DOHH2 (cell line): ENCODE results near the gene XPA.

Experiments used
- H3F3A ChIP-seq: fragments of 200-600 bp; sonication (generic), shearing (Covaris generic); 2 replicates; pipeline ENCODE4 v1.6.0; 2016; ENCODE audit warnings: antibody characterized with exemption, mild to moderate bottlenecking; ENCODE audit not compliant: control insufficient read depth, insufficient read depth
- H3K27ac ChIP-seq: fragments of 200-600 bp; sonication (generic); 2 replicates; pipeline ENCODE4 v1.5.1; 2014; ENCODE audit warnings: low read depth, mild to moderate bottlenecking, low read length, moderate library complexity
- H3K27me3 ChIP-seq: fragments of 200-600 bp; sonication (generic); 2 replicates; pipeline ENCODE4 v1.6.1; 2014; ENCODE audit warnings: mild to moderate bottlenecking, low read length, mixed read lengths; ENCODE audit not compliant: control insufficient read depth
- H3K36me3 ChIP-seq: fragments of 200-600 bp; sonication (generic); 2 replicates; pipeline ENCODE4 v1.6.1; 2014; ENCODE audit warnings: mild to moderate bottlenecking, low read length, moderate library complexity, mixed read lengths; ENCODE audit not compliant: control insufficient read depth
- H3K4me1 ChIP-seq: fragments of 200-600 bp; sonication (generic); 2 replicates; pipeline ENCODE4 v1.6.1; 2014; ENCODE audit warnings: mild to moderate bottlenecking, low read length, mixed read lengths; ENCODE audit not compliant: control insufficient read depth
- H3K4me2 ChIP-seq: fragments of 200-600 bp; sonication (generic); 2 replicates; pipeline ENCODE4 v1.6.0; 2014; ENCODE audit warnings: mild to moderate bottlenecking, low read length, moderate library complexity
- H3K4me3 ChIP-seq: fragments of 200-600 bp; sonication (generic); 2 replicates; pipeline ENCODE4 v1.5.1; 2014; ENCODE audit warnings: mild to moderate bottlenecking, low read length, mixed read lengths
- H3K79me2 ChIP-seq: fragments of 200-600 bp; sonication (generic); 2 replicates; pipeline ENCODE4 v1.6.1; 2014; ENCODE audit warnings: mild to moderate bottlenecking, low read length, mixed read lengths; ENCODE audit not compliant: control insufficient read depth
- H3K9me2 ChIP-seq: fragments of 200-600 bp; sonication (generic); replicated peaks from 2 replicates; pipeline ENCODE4 v1.6.1; 2014; ENCODE audit warnings: mild to moderate bottlenecking, low read length, mixed read lengths; ENCODE audit not compliant: control insufficient read depth
- H3K9me3 ChIP-seq: fragments of 200-600 bp; sonication (generic); 2 replicates; pipeline ENCODE4 v1.6.1; 2014; ENCODE audit warnings: antibody characterized with exemption, low read length, mixed read lengths; ENCODE audit not compliant: control insufficient read depth, insufficient read depth
- H4K20me1 ChIP-seq: fragments of 200-600 bp; sonication (generic); 2 replicates; pipeline ENCODE4 v1.6.0; 2014; ENCODE audit warnings: low read depth, mild to moderate bottlenecking, antibody characterized with exemption, low read length, moderate library complexity; ENCODE audit not compliant: control insufficient read depth, insufficient read depth
- EZH2phosphoT487 ChIP-seq: fragments of 200-600 bp; sonication (generic); IDR thresholded peaks from 2 replicates; pipeline ENCODE4 v1.6.1; 2017; ENCODE audit warnings: borderline replicate concordance, mild to moderate bottlenecking, antibody characterized with exemption, low read length, moderate library complexity, mixed read lengths
- TF ChIP-seq, protein P1 (sequence below): fragments of 200-600 bp; sonication (generic); IDR thresholded peaks from one replicate; pipeline ENCODE4 v1.5.1; 2014; ENCODE audit warnings: antibody characterized with exemption, mild to moderate bottlenecking, low read depth, low read length; ENCODE audit not compliant: poor library complexity, severe bottlenecking

Gene XPA

DNA sequence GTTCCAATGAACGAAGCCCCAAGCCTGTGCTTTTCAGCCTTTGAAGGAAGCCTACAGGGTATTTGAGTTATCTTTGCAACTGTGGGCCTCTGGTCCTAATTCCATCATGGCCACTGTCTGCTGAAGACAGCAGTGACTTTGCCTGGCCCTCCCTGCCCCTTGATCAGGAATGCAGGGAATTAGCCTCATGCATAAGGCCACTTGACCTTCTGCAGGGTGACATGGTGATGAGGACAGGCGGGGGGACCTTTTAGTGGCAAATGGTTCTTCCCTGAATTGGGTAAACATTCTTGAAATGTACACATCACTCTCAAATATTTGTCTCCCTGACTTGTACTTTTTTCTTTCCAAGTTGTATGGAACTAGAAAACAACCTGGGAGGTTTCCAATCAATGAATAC lies 25.2 kb upstream of the XPA start:
- no peaks in the 10 kb centered on the region for H4K20me1 ChIP-seq
- H3K36me3 ChIP-seq, result no peaks in the 10 kb centered on the region
- H3K4me2 ChIP-seq, result no peak overlapping the region
- H3K9me3 ChIP-seq, result no peaks in the 10 kb centered on the region
- no peaks in the 10 kb centered on the region for H3K4me1 ChIP-seq
- no peak overlapping the region for H3K27ac ChIP-seq
- TF ChIP-seq EZH2phosphoT487, result no peak
- TF ChIP-seq, protein P1, sequence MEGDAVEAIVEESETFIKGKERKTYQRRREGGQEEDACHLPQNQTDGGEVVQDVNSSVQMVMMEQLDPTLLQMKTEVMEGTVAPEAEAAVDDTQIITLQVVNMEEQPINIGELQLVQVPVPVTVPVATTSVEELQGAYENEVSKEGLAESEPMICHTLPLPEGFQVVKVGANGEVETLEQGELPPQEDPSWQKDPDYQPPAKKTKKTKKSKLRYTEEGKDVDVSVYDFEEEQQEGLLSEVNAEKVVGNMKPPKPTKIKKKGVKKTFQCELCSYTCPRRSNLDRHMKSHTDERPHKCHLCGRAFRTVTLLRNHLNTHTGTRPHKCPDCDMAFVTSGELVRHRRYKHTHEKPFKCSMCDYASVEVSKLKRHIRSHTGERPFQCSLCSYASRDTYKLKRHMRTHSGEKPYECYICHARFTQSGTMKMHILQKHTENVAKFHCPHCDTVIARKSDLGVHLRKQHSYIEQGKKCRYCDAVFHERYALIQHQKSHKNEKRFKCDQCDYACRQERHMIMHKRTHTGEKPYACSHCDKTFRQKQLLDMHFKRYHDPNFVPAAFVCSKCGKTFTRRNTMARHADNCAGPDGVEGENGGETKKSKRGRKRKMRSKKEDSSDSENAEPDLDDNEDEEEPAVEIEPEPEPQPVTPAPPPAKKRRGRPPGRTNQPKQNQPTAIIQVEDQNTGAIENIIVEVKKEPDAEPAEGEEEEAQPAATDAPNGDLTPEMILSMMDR, result no peak
- no peaks in the 10 kb centered on the region for H3K9me2 ChIP-seq
- no peaks in the 10 kb centered on the region for H3K79me2 ChIP-seq
- H3F3A ChIP-seq, result no peaks in the 10 kb centered on the region
- H3K4me3 ChIP-seq, result no peak overlapping the region
- H3K27me3 ChIP-seq, result peaks cover 35% of the 10 kb centered on the region

DNA sequence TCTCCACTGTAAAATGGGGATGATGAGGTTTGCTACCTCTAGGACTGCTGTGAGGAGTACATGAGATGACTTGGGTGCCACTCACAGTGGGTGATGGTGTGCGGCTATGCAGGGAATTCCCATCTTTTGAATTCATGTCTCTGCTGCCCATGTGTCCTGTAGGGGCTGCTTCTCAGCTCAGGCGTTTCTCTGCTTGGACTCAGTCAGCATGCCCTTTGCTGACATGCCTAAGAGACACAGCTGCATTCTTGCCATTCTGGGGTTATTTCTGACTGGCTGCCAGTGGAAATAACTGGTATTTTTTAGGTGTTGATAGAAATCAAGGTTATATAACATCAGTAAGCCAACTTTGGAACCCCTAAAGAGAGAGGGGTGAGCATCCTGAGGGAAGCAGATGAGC lies 24.3 kb upstream of the XPA start:
- H3K79me2 ChIP-seq, result no peaks in the 10 kb centered on the region
- H3K4me1 ChIP-seq, result no peaks in the 10 kb centered on the region
- peaks cover 35% of the 10 kb centered on the region for H3K27me3 ChIP-seq
- H3K27ac ChIP-seq, result no peak overlapping the region
- H3K36me3 ChIP-seq, result no peaks in the 10 kb centered on the region
- H4K20me1 ChIP-seq, result no peaks in the 10 kb centered on the region
- H3K4me3 ChIP-seq, result no peak overlapping the region
- no peaks in the 10 kb centered on the region for H3K9me2 ChIP-seq
- TF ChIP-seq, protein P1, result no peak
- no peak for TF ChIP-seq EZH2phosphoT487
- no peaks in the 10 kb centered on the region for H3K9me3 ChIP-seq
- H3F3A ChIP-seq, result no peaks in the 10 kb centered on the region
- H3K4me2 ChIP-seq, result no peak overlapping the region

DNA sequence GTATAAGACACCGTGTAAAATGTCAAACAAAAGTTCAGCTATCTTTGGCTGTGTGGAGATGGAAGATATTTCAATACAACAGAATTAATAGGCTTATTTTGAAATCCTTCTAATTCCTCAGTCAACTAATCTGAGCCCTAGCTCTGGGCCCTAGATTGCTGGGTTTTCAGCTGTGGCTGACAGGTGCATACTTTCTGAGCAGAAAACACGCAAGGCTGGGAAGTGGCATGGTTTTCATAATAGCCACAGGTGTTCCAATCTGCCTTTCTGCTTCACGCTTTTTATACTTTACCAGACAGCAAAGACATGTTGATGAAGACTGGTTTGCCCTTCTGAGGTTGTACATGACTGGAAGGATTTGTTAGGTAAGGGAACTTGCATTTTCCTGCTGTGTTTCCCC lies 20.7 kb upstream of the XPA start:
- H3K36me3 ChIP-seq, result no peaks in the 10 kb centered on the region
- H3K9me2 ChIP-seq, result no peaks in the 10 kb centered on the region
- no peaks in the 10 kb centered on the region for H3K4me1 ChIP-seq
- H3K27ac ChIP-seq, result no peak overlapping the region
- H4K20me1 ChIP-seq, result no peaks in the 10 kb centered on the region
- H3F3A ChIP-seq, result no peaks in the 10 kb centered on the region
- no peak for TF ChIP-seq EZH2phosphoT487
- TF ChIP-seq, protein P1, result no peak
- H3K9me3 ChIP-seq, result no peaks in the 10 kb centered on the region
- peaks cover 28% of the 10 kb centered on the region for H3K27me3 ChIP-seq
- no peak overlapping the region for H3K4me3 ChIP-seq
- no peaks in the 10 kb centered on the region for H3K79me2 ChIP-seq
- no peak overlapping the region for H3K4me2 ChIP-seq

DNA sequence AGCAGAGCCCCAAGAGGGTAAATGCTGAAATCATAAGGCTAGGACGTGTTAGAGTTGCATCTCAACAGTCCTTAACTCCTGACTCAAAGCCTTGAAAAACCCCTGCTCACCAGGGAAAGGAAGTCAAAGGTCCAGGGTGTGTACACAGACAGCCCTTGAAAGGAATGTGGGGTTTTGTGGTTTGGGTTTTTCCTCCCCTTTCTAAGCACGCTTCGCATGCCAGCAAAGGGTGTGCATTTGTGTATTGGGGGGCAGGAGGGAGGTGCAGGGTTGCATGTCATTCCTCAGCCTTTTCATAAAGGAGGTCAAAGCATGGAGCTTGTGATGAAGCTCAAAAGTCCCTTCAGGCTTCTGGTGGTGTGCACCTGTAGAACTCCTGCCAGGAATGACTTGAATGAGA lies 17.3 kb upstream of the XPA start:
- no peaks in the 10 kb centered on the region for H3K79me2 ChIP-seq
- H3K27ac ChIP-seq, result no peak overlapping the region
- H3K36me3 ChIP-seq, result no peaks in the 10 kb centered on the region
- no peaks in the 10 kb centered on the region for H3K9me2 ChIP-seq
- H3K4me1 ChIP-seq, result no peaks in the 10 kb centered on the region
- no peaks in the 10 kb centered on the region for H3F3A ChIP-seq
- no peak overlapping the region for H3K4me2 ChIP-seq
- TF ChIP-seq, protein P1, result no peak
- no peak for TF ChIP-seq EZH2phosphoT487
- peaks cover 11% of the 10 kb centered on the region; the same call in 1 of the 2 replicates for H3K27me3 ChIP-seq
- no peaks in the 10 kb centered on the region for H3K9me3 ChIP-seq
- H3K4me3 ChIP-seq, result no peak overlapping the region
- H4K20me1 ChIP-seq, result no peaks in the 10 kb centered on the region
